NCI-H82 (cell line): ENCODE measurements around the gene ACAD10.

Experiments
- DNase-seq: peaks from one replicate; lab custom pipeline; 2025; lab: John Stamatoyannopoulos, UW

The ACAD10 gene

GRCh38 chr12:111776836-111777344 lies 91.0 kb downstream of the ACAD10 start:
- DNase-seq: no peak

DNA sequence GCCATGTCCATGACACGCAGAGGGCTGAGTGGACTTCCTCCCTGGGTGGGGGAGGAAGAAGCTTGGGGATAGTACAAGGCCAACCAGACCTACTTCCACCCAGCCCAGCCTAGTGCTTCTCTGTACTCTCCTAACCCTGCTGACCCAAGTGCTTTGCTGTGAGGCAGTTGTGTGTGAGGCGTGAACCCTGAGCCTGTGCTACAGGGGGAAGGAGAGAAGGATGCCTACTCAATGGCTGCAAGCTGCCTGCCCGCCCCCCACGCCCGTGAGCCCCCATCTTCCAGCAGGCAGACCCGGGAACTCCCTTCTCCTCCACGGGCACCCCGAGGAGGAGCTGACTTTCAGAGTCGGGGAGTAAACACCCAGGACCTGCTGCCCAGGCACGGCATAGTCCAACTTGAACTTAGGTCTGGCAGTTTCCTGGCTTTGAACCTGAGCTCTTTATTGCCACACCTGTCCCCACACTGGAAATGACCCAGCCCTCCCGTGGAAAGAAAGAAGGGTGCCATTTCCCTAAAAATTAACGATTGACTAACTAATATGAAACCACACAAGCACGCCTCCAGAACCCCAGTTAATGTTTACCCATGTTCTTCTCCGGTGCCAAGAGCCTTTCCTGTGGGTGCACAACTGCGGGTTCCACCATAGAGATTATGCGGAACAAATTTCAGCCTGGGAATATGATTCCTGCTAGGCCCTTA lies 91.6 kb downstream of the ACAD10 start:
- no peak for DNase-seq

DNA sequence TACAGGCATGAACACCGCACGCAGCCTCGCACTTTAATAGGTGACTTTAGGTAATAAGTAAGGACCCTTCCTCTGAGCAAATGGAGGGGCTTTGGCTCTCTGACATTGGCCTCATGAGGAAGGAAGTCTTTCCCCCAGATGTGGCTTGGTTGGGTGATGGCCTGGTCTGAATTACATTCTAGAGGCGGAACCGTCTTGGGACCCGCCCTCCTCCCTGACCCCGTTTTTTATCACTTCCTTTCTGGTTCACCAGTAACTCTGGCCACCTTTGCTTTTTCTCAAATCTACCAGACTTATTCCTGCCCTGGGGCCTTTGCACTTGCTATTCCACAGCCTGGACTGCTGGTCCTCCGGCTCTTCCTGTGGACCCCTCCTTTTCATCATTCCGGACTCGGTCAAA lies 94.3 kb downstream of the ACAD10 start:
- no peak for DNase-seq

DNA sequence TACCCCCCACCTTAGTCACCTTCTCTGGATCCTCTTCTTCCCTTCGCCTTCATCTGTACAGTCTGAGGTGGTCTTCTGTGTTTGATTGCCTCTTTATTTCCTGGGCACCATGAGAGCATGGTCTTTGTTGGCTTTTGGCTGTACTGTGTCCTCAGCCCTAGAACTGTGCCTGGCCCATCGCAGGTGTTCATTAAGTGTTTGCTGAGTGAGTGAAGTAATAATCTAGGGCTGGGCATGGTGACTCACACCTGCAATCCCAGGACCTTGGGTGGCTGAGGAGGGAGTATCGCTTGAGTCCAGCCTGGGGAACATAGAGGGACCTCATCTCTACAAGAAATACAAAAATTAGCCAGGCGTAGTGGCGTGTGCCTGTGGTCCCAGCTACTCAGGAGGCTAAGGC lies 94.8 kb downstream of the ACAD10 start:
- no peak for DNase-seq

- no peak for DNase-seq
Observed at GRCh38 chr12:111781085-111781658, 95.3 kb downstream of the ACAD10 start.

DNA sequence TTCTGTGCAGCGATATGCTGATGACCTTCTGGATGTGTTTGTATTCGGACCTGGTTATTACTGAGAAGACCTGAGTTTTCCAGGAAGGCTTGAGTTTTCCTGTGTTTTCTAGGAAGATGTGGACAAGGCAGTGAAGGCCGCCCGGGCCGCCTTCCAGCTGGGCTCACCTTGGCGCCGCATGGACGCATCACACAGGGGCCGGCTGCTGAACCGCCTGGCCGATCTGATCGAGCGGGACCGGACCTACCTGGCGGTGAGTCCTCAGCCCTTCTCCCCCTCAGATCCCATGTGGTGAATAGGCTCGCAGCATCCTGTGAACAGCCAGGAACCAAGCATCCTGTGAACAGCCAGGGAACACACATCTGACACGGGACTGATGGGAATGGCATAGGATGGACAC lies 97.2 kb downstream of the ACAD10 start:
- DNase-seq: no peak

GRCh38 chr12:111784953-111785352 lies 99.1 kb downstream of the ACAD10 start:
- no peak for DNase-seq

DNA sequence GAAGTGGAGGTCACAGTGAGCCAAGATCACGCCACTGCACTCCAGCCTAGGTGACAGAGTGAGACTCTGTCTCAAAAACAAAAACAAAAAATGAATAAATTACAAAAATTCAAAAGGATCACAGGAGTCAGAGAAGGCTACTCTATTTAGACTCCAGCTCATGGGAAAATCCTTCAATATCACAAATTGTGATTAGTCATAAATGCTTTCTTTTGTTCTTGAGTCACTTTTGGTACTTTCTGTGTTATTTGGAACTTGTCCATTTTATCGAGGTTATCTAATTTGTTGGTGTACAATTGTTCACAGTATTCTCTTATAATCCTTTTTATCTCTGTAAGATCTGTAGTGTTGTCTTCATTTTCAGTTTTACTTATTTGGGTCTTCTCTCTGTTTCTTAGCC lies 99.8 kb downstream of the ACAD10 start:
- no peak for DNase-seq

- DNase-seq: peak; percentile 42
Observed at GRCh38 chr12:111788178-111788654, 102.4 kb downstream of the ACAD10 start.

DNA sequence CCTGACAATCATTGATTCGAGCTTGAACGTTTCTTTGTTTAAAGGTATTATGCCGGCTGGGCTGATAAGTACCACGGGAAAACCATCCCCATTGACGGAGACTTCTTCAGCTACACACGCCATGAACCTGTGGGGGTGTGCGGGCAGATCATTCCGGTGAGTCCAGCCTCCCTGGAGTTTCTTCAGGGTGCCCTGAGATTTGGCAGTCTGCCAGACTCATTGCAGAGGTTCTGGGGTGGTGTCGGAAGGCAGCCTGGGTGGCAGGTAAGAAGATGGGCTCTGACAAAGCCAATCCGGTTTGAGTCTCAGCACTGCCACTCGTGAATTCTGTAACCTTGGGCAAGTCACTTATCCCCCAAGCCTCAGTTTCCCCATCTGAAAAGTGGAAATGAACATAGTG lies 103.9 kb downstream of the ACAD10 start:
- DNase-seq: no peak

GRCh38 chr12:111791507-111791906 lies 105.7 kb downstream of the ACAD10 start:
- DNase-seq: no peak

DNA sequence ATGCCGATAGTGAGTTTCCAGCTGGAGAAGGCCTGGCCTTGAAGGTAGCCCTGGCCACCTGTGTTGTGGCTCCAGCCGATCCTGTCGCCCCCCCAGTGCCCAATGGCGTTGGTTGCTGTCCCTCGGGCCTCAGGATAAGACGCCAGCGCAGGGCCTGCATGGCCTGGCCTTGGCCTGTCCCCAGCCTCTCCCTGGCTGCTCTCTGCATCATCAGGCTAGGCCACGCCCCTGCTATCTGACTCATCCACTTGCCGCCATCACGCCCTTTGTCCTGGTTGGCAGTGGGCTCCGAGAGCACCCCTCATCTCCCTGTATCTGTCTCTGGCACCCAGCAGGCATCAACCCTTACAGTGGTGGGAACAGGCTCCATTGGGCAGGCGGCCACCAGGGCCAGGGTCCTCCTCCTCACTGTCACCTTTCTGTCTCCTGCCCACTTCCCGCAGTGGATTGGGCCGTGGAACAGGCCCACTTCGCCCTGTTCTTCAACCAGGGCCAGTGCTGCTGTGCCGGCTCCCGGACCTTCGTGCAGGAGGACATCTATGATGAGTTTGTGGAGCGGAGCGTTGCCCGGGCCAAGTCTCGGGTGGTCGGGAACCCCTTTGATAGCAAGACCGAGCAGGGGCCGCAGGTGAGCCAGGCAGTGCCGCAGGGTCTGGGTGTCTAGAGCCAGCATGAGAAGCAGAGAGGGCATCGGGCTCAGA lies 106.5 kb downstream of the ACAD10 start:
- DNase-seq: no peak

GRCh38 chr12:111792856-111793235 lies 107.0 kb downstream of the ACAD10 start:
- no peak for DNase-seq

DNA sequence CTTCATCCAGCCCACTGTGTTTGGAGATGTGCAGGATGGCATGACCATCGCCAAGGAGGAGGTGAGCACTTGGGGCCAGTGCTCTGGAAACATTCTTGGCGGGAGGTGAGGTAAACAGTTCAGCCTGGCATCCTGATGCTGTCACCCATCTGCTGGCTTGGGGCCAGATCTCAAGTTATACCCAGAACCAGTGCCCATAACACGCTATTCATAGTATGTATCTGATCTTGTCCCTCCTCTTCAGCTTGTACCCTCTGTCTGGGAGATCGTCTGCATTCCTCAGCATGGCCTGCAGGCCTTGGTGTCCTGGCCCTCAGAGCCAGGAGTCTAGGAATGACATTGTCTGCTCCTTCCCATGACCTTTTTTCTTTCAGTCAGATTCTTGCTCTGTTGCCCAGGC lies 112.3 kb downstream of the ACAD10 start:
- DNase-seq: no peak

DNA sequence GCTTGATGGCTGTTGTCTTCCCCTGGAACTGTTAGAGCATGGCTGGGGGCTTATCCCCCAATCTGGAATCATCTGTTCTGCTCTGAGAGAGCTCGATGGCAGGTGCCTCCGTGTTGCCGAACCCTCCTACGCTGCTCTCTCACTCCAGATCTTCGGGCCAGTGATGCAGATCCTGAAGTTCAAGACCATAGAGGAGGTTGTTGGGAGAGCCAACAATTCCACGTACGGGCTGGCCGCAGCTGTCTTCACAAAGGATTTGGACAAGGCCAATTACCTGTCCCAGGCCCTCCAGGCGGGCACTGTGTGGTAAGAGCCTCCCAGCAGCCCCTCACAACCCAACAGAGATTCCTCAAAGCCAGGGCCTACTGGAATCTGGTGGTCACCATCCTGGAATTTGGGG lies 113.9 kb downstream of the ACAD10 start:
- no peak for DNase-seq

DNA sequence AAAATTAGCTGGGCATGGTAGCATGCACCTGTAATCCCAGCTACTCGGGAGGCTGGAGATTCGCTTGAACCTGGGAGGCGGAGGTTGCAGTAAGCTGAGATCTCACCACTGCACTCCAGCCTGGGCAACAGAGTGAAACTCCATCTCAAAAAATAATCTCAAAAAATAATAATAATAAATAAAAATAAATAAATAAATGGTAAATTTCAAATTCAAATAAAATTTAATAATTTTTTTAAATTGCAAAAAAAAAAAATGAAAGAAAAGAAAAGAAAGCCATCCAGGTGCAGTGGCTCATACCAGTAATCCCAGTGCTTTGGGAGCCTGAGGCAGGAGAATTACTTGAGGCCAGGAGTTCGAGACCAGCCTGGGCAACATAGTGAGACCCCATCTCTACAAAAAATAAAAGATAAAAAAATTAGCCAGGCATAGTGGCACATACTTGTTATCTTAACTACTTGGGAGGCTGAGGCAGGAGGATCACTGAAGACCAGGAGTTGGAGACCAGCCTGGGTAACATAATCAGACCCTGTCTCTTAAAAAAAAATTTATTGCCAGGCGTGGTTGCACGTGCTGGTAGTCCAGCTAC lies 117.3 kb downstream of the ACAD10 start:
- no peak for DNase-seq

- no peak for DNase-seq
Observed at GRCh38 chr12:111803851-111804250, 118.0 kb downstream of the ACAD10 start.

DNA sequence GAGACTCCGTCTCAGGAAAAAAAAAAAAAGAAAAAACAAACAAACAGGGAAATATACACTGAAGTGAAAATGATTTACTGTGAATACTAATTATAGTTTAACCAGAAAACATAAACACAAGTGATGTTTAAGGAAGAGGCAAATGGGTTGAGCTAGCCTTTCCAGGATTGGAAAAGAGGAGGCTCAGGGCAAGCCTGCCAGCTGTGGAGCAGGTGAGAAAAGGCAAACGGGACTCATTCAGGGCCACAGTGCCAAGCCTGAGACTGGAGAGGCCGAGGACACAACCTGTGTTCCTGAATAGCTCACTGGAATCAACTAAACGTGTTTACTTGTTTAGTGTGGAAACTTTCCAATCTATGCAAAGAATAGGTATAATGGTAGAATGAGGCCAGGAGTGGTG lies 120.5 kb downstream of the ACAD10 start:
- no peak for DNase-seq
